Tibial nerve (tissue), 4 donors: ENCODE results near the gene TMEM50A. TPM values are rescaled to one million over a fixed set of nuclear protein-coding genes. Genes with fewer than 3 reads are reported as not detected.

Source experiments
- DNase-seq, 2 donors: peaks; one replicate each; pipeline ENCODE4 v3.0.0-alpha.2; 2019; ENCODE audit warnings: low spot score in 2 of 2
- H3K27ac ChIP-seq, 4 donors: fragments of 200-600 bp; sonication (generic) in 3 of 4; one replicate each; pipeline ENCODE4 v1.5.1; 2017 to 2019; ENCODE audit warnings: mild to moderate bottlenecking in 1 of 4
- H3K27me3 ChIP-seq, 2 donors: fragments of 200-600 bp; sonication (generic) in 1 of 2; one replicate each; pipeline versions ENCODE4 v1.5.1 to v1.6.0; 2017 to 2019
- H3K36me3 ChIP-seq, 3 donors: fragments of 200-600 bp; sonication (generic); one replicate each; pipeline ENCODE4 v1.5.1; 2018 to 2019
- H3K4me1 ChIP-seq, 4 donors: fragments of 200-600 bp; sonication (generic) in 3 of 4; one replicate each; pipeline ENCODE4 v1.5.1; 2017 to 2019
- H3K4me3 ChIP-seq, 4 donors: fragments of 200-600 bp; sonication (generic) in 3 of 4; one replicate each; pipeline ENCODE4 v1.5.1; 2017 to 2019; ENCODE audit warnings: mild to moderate bottlenecking in 1 of 4, moderate library complexity in 1 of 4
- H3K9me3 ChIP-seq, 4 donors: fragments of 200-600 bp; sonication (generic) in 3 of 4; one replicate each; pipeline ENCODE4 v1.5.1; 2017 to 2019
- CTCF ChIP-seq, 5 experiments: fragments of 200-600 bp in 3 of 5; fragments of 450-650 bp in 2 of 5; sonication (generic) in 3 of 5; IDR thresholded peaks; one replicate each; pipeline ENCODE4 v1.5.1; 2016 to 2019; ENCODE audit warnings: antibody characterized with exemption in 5 of 5, mild to moderate bottlenecking in 3 of 5, moderate library complexity in 2 of 5
- EP300 ChIP-seq, 2 donors: sonication (generic); formaldehyde crosslinking; IDR thresholded peaks; one replicate each; pipeline ENCODE4 v1.6.1; 2017; ENCODE audit warnings: antibody characterized with exemption in 2 of 2, mild to moderate bottlenecking in 1 of 2
- POLR2A ChIP-seq, 2 donors: fragments of 450-650 bp; IDR thresholded peaks; one replicate each; pipeline ENCODE4 v1.6.1; 2017; ENCODE audit warnings: antibody characterized with exemption in 2 of 2, mild to moderate bottlenecking in 2 of 2, moderate library complexity in 2 of 2
- WGBS, 2 donors: methylation state at CpG; one replicate each; pipeline ENCODE4 v1.1.5; 2018; 5-methylcytosine and 5-hydroxymethylcytosine counted together
- total RNA-seq, 4 donors: library from RNA; depleted of rRNA; stranded (reverse); fragments of >200 nt; gene quantifications; one replicate each; pipeline ENCODE4 v1.1.0, GENCODE V29; 2016

Gene TMEM50A
- total RNA-seq, 4 donors from 2014 or later: 62.1 to 109 (median 81.5) TPM

- 93 to 96% methylated on average over 3 of the region's 3 CpGs for WGBS, 2 donors
- Histone ChIP-seq H3K4me1 (no peaks in the 10 kb centered on the region), H3K9me3 (no peaks in the 10 kb centered on the region), H3K4me3 (no peak overlapping the region), H3K27ac (no peak overlapping the region), H3K27me3 (no peaks in the 10 kb centered on the region), H3K36me3 (peaks cover 0 to 89% (median 2%) of the 10 kb centered on the region in 3 donors)
- TF ChIP-seq CTCF (IDR thresholded peaks at IDR 0.05) (no peak), EP300 (IDR thresholded peaks at IDR 0.05) (no peak), POLR2A (IDR thresholded peaks at IDR 0.05) (no peak)
- DNase-seq: no peak
These were observed 11.5 kb downstream of the TMEM50A start for GRCh38 chr1:25349606-25350005.

DNA sequence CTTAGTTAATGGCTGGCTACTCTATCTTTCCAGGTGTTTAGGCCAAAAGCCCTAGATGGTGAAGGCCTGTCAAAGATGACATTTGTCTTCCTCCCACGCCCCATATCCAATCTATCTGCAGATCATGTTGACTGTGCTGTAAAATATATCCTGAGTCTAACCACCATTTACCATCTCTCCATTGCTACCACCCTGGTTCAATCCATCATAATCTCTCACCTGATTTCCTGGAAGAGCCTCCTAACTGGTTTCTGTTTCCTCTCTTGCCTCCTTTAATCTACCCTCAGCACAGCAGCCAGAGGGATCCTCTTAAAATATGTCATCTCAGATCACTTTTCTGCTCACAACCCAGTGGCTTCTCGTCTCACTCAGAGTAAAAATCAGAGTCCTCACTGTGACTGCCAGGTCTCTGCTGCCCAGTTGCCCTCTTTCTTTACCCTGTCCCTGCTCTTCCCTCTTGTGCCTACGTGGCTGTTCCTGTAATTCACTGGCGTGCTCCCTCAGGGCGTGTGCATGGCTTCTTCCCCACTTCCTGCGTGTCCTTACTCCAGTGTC is 17.8 kb downstream of the TMEM50A start:
- H3K4me3 ChIP-seq: no peak overlapping the region
- H3K9me3 ChIP-seq: no peaks in the 10 kb centered on the region
- H3K4me1 ChIP-seq: no peaks in the 10 kb centered on the region
- H3K27ac ChIP-seq: no peak overlapping the region
- WGBS, 2 donors: 75 to 78% methylated on average over 6 of the region's 6 CpGs
- TF ChIP-seq CTCF (IDR thresholded peaks at IDR 0.05) (no peak), POLR2A (IDR thresholded peaks at IDR 0.05) (no peak), EP300 (IDR thresholded peaks at IDR 0.05) (no peak)
- peaks cover 0 to 82% (median 3%) of the 10 kb centered on the region in 3 donors for H3K36me3 ChIP-seq
- no peaks in the 10 kb centered on the region for H3K27me3 ChIP-seq
- no peak for DNase-seq

GRCh38 chr1:25356441-25356840 is 18.3 kb downstream of the TMEM50A start:
- Histone ChIP-seq H3K36me3 (peaks cover 0 to 82% (median 3%) of the 10 kb centered on the region in 3 donors), H3K9me3 (no peaks in the 10 kb centered on the region), H3K27ac (no peak overlapping the region), H3K27me3 (no peaks in the 10 kb centered on the region), H3K4me3 (no peak overlapping the region), H3K4me1 (no peaks in the 10 kb centered on the region)
- no peak for DNase-seq
- no peak for TF ChIP-seq CTCF (IDR thresholded peaks at IDR 0.05)
- no peak for TF ChIP-seq POLR2A (IDR thresholded peaks at IDR 0.05)
- TF ChIP-seq EP300 (IDR thresholded peaks at IDR 0.05): no peak

GRCh38 chr1:25356848-25357247 is 18.7 kb downstream of the TMEM50A start:
- Histone ChIP-seq H3K27me3 (no peaks in the 10 kb centered on the region), H3K36me3 (peaks cover 0 to 84% (median 3%) of the 10 kb centered on the region in 3 donors), H3K9me3 (no peaks in the 10 kb centered on the region), H3K4me3 (no peak overlapping the region), H3K27ac (no peak overlapping the region), H3K4me1 (no peaks in the 10 kb centered on the region)
- no peak for DNase-seq
- WGBS, 2 donors: 94 to 100% methylated on average over 1 of the region's 1 CpG
- no peak for TF ChIP-seq EP300 (IDR thresholded peaks at IDR 0.05)
- no peak for TF ChIP-seq POLR2A (IDR thresholded peaks at IDR 0.05)
- TF ChIP-seq CTCF (IDR thresholded peaks at IDR 0.05): no peak

DNA sequence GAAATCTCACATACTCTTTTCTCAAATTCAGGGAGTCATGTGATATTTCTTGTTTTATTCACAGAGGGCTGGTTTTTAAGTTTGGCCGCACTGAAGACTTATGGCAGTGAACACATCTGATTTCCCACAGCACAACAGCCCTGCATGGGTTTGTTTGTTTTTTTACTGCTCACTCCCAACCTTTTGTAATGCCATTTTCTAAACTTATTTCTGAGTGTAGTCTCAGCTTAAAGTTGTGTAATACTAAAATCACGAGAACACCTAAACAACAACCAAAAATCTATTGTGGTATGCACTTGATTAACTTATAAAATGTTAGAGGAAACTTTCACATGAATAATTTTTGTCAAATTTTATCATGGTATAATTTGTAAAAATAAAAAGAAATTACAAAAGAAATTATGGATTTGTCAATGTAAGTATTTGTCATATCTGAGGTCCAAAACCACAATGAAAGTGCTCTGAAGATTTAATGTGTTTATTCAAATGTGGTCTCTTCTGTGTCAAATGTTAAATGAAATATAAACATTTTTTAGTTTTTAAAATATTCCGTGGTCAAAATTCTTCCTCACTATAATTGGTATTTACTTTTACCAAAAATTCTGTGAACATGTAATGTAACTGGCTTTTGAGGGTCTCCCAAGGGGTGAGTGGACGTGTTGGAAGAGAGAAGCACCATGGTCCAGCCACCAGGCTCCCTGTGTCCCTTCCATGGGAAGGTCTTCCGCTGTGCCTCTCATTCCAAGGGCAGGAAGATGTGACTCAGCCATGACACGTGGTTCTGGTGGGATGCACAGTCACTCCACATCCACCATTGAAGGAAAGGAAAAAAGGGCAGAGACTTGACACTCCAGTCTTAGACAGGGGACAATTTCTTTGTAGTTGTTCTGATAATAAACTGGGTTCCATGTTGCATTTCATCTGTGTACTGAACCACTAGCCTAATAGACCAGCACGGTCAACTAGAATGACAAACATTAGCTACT is 22.8 kb downstream of the TMEM50A start:
- Histone ChIP-seq H3K4me3 (no peak overlapping the region), H3K36me3 (peaks cover 0 to 53% (median 3%) of the 10 kb centered on the region in 3 donors), H3K27ac (no peak overlapping the region), H3K27me3 (no peaks in the 10 kb centered on the region), H3K9me3 (no peaks in the 10 kb centered on the region), H3K4me1 (no peaks in the 10 kb centered on the region)
- TF ChIP-seq CTCF (IDR thresholded peaks at IDR 0.05): no peak
- no peak for TF ChIP-seq POLR2A (IDR thresholded peaks at IDR 0.05)
- TF ChIP-seq EP300 (IDR thresholded peaks at IDR 0.05): no peak
- 80 to 83% methylated on average over 7 of the region's 7 CpGs for WGBS, 2 donors
- no peak for DNase-seq
